GM21528 (cell line): ENCODE measurements around the gene NSD1.

ENCODE experiments used
- ATAC-seq: cut with Tn5 transposase; IDR thresholded peaks from one replicate; pipeline ENCODE4 v1.9.1; 2021; ENCODE audit warnings: mild to moderate bottlenecking, moderate library complexity; ENCODE audit not compliant: unreplicated experiment, low FRiP score

The NSD1 gene

GRCh38 chr5:177269232-177269895, 135.8 kb downstream of the NSD1 start:
- ATAC-seq: no peak

DNA sequence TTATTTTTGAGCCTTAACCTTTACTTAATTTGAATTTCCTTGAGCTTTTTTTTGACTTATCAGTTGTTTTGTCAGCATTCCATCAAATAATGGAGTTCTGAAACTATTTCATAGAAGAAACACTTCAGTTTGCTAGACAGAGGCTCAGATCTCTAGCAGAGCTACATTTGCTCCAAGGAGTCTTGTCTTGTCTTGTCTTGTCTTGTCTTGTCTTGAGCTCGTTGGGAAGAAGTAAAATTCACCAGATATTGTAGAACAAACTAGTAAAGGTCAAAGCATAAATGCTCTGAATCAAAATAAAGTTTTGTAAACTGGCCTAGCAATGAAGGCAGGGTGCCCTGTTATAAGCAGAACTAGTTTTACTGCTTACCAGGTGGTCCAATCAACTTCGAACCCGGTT, 136.4 kb downstream of the NSD1 start:
- ATAC-seq: no peak

GRCh38 chr5:177270653-177271052, 137.1 kb downstream of the NSD1 start:
- ATAC-seq: no peak

GRCh38 chr5:177271113-177271512, 137.5 kb downstream of the NSD1 start:
- ATAC-seq: no peak

DNA sequence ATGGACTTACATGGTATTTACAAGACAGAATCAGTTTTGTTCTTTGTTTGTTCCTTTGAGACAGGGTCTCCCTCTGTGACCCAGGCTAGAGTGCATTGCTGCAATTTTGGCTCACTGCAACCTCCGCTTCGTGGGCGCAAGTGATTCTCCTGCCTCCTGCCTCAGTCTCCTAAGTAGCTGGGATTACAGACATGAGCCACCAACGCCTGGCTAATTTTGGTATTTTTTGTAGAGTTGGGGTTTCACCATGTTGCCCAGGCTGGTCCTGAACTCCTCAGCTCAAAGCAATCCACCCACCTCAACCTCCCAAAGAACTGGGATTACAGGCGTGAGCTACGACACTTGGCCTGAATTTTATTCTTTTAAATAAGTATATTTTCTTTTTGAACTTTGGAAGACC, 142.3 kb downstream of the NSD1 start:
- ATAC-seq: no peak

GRCh38 chr5:177276886-177277285, 143.3 kb downstream of the NSD1 start:
- ATAC-seq: no peak

DNA sequence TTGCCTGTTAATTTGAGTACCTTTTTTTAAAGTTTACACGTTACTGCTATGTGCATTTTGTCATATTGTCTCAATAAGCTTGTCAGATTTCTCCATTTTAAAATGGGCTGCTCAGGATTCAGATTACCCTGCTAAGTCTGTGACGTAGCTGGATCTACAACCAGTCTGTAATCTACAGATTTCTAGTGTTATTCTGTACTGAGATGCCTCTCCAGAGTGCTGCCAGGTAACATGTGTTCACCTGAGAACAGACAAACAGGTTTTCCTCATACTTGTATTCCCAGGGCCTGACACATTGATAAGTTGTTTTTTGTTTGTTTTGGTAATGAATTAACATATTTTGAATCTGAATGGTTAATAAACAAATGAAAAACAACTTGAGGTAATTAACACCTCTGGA, 154.6 kb downstream of the NSD1 start:
- no peak for ATAC-seq

- ATAC-seq: no peak
Observed at GRCh38 chr5:177290816-177291596, 157.4 kb downstream of the NSD1 start.

DNA sequence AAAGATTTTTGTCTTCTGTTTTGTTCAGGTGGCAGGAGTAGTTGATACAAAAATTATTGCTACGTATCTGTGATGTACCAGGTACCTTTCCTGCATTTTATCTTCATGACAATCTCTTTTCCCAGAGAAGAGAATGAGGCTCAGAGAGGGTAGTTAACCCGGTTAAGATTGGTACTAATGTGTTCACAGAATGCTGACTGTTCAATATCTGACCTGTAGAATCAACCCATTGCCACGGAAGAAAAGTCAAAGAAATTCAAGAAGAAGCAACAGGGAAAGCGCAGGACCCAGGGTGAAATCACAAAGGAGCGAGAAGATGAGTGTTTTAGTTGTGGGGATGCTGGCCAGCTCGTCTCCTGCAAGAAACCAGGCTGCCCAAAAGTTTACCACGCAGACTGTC, 158.2 kb downstream of the NSD1 start:
- no peak for ATAC-seq

DNA sequence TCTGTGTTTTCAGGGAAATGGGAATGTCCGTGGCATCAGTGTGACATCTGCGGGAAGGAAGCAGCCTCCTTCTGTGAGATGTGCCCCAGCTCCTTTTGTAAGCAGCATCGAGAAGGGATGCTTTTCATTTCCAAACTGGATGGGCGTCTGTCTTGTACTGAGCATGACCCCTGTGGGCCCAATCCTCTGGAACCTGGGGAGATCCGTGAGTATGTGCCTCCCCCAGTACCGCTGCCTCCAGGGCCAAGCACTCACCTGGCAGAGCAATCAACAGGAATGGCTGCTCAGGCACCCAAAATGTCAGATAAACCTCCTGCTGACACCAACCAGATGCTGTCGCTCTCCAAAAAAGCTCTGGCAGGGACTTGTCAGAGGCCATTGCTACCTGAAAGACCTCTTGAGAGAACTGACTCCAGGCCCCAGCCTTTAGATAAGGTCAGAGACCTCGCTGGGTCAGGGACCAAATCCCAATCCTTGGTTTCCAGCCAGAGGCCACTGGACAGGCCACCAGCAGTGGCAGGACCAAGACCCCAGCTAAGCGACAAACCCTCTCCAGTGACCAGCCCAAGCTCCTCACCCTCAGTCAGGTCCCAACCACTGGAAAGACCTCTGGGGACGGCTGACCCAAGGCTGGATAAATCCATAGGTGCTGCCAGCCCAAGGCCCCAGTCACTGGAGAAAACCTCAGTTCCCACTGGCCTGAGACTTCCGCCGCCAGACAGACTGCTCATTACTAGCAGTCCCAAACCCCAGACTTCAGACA, 160.4 kb downstream of the NSD1 start:
- ATAC-seq: no peak

GRCh38 chr5:177294632-177295031, 161.1 kb downstream of the NSD1 start:
- ATAC-seq: no peak

DNA sequence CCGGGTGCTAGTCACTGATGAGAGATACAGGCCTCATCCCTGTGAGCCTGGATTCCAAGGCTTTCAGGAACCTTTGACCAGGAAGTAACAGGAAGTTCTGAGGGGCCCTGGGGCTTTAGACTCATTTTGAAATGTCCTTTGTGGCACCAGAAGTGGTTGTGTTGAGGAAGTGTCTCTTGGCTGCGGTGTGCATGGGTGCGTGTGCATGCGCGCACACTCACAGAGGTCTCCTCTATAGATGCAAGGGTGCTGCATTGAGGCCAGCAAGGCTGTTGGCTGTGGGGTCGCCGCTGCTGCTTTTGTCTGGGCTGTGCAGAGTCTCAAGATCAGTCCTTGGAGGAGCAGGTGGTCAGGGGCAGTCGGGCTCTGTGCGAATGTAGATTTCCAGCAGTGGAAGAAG, 162.4 kb downstream of the NSD1 start:
- ATAC-seq: no peak

- no peak for ATAC-seq
Observed at GRCh38 chr5:177296581-177296980, 163.0 kb downstream of the NSD1 start.

- no peak for ATAC-seq
Observed at GRCh38 chr5:177297922-177298321, 164.3 kb downstream of the NSD1 start.

DNA sequence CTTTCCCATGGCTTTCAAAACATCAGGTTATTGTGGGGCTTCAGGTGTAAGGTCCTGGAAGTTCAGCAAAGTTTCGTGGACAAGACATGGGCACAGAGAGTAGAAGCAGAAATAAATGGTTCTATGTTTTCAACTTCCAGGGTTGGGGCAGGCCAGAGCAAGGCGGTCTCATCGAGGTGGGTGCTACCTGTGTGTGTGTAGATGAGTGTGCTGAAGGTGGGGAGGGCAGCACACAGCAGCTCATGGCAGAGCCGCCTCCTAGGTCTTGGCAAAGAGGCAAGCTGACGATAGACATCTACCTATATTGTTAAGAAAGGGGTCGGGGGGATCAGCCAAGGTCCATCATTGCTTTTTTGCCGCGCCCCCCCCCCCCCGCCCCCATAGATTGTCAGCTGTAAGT, 166.1 kb downstream of the NSD1 start:
- no peak for ATAC-seq

GRCh38 chr5:177300236-177300880, 166.8 kb downstream of the NSD1 start:
- ATAC-seq: no peak

DNA sequence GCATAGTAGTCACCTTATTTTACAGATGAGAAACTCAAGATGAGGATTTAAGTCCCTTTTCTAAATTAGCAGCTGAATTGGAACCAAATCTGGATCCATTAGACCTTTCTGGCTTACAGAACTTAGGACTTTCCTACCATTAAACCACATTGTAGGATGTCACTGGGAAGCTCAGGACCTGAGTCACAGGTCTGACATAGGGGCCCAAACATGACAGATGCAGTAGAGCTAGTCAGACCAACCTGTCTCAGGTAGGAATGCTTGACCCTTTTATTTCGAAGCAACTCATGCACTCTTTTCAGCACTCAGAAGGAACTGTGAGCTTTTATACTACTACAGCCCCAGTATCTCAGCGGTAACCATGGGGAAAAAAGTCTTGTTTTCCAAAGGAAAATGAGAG, 167.4 kb downstream of the NSD1 start:
- ATAC-seq: no peak

DNA sequence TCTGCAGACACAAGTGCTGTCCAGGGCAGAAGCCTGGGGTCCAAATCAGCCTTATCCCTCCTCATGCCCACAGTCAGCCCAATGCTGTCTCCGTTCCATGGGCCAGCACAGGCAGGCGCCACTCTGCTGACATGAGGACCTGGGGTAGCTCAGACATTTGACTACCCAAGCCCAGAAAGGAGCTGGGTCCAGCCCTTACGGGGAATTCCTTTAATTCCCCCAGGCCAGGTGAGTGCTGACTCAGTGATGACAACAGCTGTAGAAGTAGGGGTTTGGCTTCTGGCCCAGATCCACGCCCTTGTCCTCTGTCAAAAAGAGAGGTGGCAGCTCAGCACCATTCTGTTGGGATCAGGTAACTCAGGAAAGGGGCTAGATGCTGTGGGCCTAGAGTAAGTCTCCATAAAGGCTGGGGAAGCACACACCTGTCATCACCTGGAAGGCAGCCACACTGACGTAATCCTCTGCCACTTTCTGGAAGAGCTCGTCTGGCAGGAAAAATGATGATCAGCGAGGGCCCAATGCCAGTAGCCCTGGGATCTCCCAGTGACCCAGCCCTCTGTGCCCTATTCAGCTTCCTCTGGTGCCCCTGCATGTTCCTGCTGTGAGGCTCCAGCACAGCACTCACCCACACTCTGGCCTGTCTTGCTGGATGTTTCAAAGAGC, 168.1 kb downstream of the NSD1 start:
- ATAC-seq: no peak

DNA sequence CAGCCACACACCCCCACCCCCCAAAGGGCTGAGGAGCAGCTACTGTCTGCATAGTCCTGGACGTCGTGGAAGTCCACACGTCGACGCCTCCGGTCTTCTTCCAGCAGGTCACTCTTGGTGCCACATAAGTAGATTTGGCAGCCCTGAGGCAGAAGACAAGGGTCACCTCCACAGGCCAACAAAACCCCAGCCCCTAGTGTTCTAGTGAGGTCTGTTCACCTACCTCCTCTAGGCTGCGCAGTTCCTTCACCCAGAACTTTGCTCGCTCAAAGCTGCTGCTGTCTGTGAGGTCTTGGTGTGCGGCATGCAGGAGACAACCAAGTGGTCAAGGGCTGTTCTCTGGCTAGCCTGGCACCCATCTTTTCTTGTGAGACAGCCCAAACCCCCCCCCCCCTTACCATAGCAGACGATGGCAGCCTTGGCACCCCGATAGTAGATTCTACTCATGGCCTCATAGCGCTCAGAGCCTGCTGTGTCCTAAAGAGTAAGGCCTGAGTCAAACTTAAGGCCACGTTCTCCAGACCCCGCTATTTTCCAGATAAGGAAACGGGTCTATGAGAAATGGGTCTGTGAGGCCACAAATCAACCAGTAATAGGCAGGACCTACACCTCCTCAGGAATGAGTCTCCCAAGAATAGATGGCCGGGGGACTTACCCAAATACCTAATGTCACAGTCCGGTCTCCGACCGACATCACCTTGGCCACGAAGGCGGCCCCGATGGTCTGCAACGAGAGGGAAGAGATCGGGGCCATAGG, 169.0 kb downstream of the NSD1 start:
- no peak for ATAC-seq
